ENCODE measurements around the gene KCNA1.

KCNA1 gene

GRCh38 chr12:4911316-4911994 is 1.8 kb downstream of the KCNA1 start:
- no peak for DNase-seq (ENCODE audit: low read depth in 2 of 2)

- DNase-seq (ENCODE audit: low read depth in 2 of 2) = no peak
Measured at GRCh38 chr12:4914720-4915119, 5.0 kb downstream of the KCNA1 start.

GRCh38 chr12:4915752-4916151 is 6.0 kb downstream of the KCNA1 start:
- DNase-seq (ENCODE audit: low read depth in 2 of 2) = no peak

GRCh38 chr12:4918950-4919660 is 9.4 kb downstream of the KCNA1 start:
- DNase-seq (ENCODE audit: low read depth in 2 of 2) = no peak

- no peak for DNase-seq (ENCODE audit: low read depth in 2 of 2)
Measured at GRCh38 chr12:4932576-4932975, 22.9 kb downstream of the KCNA1 start.

- DNase-seq (ENCODE audit: low read depth in 2 of 2) = no peak
Measured at GRCh38 chr12:4933411-4933810, 23.7 kb downstream of the KCNA1 start.

- no peak for DNase-seq (ENCODE audit: low read depth in 2 of 2)
Measured at GRCh38 chr12:4934407-4935035, 24.8 kb downstream of the KCNA1 start.

GRCh38 chr12:4938900-4939299 is 29.2 kb downstream of the KCNA1 start:
- DNase-seq (ENCODE audit: low read depth in 2 of 2) = no peak

- no peak for DNase-seq (ENCODE audit: low read depth in 2 of 2)
Measured at GRCh38 chr12:4939418-4940023, 29.8 kb downstream of the KCNA1 start.

GRCh38 chr12:4943067-4943937 is 33.6 kb downstream of the KCNA1 start:
- no peak for DNase-seq (ENCODE audit: low read depth in 2 of 2)

GRCh38 chr12:4943938-4944284 is 34.2 kb downstream of the KCNA1 start:
- DNase-seq (ENCODE audit: low read depth in 2 of 2) = no peak

- no peak for DNase-seq (ENCODE audit: low read depth in 2 of 2)
Measured at GRCh38 chr12:4947253-4947652, 37.5 kb downstream of the KCNA1 start.

- no peak for DNase-seq (ENCODE audit: low read depth in 2 of 2)
Measured at GRCh38 chr12:4951083-4951482, 41.4 kb downstream of the KCNA1 start.

GRCh38 chr12:4951601-4952000 is 41.9 kb downstream of the KCNA1 start:
- no peak for DNase-seq (ENCODE audit: low read depth in 2 of 2)

GRCh38 chr12:4954621-4955354 is 45.1 kb downstream of the KCNA1 start:
- no peak for DNase-seq (ENCODE audit: low read depth in 2 of 2)

GRCh38 chr12:4956054-4956453 is 46.3 kb downstream of the KCNA1 start:
- DNase-seq (ENCODE audit: low read depth in 2 of 2) = no peak

GRCh38 chr12:4956968-4957367 is 47.3 kb downstream of the KCNA1 start:
- no peak for DNase-seq (ENCODE audit: low read depth in 2 of 2)

- no peak for DNase-seq (ENCODE audit: low read depth in 2 of 2)
Measured at GRCh38 chr12:4957761-4958160, 48.1 kb downstream of the KCNA1 start.

GRCh38 chr12:4958697-4959375 is 49.1 kb downstream of the KCNA1 start:
- DNase-seq (ENCODE audit: low read depth in 2 of 2) = no peak

GRCh38 chr12:4959381-4959780 is 49.7 kb downstream of the KCNA1 start:
- DNase-seq (ENCODE audit: low read depth in 2 of 2) = no peak

GRCh38 chr12:4960030-4960429 is 50.3 kb downstream of the KCNA1 start:
- DNase-seq (ENCODE audit: low read depth in 2 of 2) = no peak

Data from stimulated activated CD8-positive, alpha-beta memory T cell treated with anti-CD3 and anti-CD28 coated beads, Interleukin-7, amount 100 ng/mL, for 4 hours (primary cell).